ENCODE measurements around the gene TMEM132D.

Gene TMEM132D

DNA sequence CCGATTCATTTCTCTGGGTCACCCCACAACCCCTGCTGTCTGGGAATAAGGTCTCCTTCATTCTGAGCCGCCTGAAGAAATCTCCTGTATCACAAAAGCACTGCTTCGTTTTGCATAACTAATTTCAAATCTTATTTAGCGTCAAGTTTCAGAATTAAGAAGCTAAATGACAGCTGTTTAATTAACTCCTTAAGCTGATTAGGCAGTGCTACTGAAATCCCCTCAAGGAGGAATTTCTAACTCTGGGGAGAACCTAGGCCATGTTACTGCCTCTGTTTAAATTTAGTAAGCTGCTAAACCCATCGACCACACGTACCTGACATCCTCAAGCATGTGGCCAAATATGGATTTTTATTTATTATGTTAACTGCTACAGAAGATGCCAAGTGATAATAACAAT lies 677.0 kb downstream of the TMEM132D start:
- Histone ChIP-seq H4K20me1 (ENCODE audit: insufficient read depth, low read length) (no peaks in the 10 kb centered on the region), H3K27me3 (ENCODE audit: insufficient read depth, low read length) (no peaks in the 10 kb centered on the region), H3K9ac (ENCODE audit: low read length) (no peak overlapping the region), H3K4me1 (ENCODE audit: insufficient read depth, low read length, severe bottlenecking) (no peaks in the 10 kb centered on the region), H3K36me3 (ENCODE audit: insufficient read depth, low read length) (no peaks in the 10 kb centered on the region), H3K4me2 (ENCODE audit: low read length) (no peak overlapping the region), H2AFZ (ENCODE audit: low read length) (no peak overlapping the region), H3F3A (ENCODE audit: insufficient read depth, low read length) (no peaks in the 10 kb centered on the region), H3K27ac (ENCODE audit: low read depth, low read length, poor library complexity, severe bottlenecking) (no peak overlapping the region), H3K79me2 (ENCODE audit: insufficient read depth, low read length) (no peaks in the 10 kb centered on the region), H3K9me3 (ENCODE audit: low read length) (no peaks in the 10 kb centered on the region), H3K4me3 (ENCODE audit: low read depth, low read length, poor library complexity, severe bottlenecking) (no peak overlapping the region), H3K9me2 (ENCODE audit: low read depth, low read length) (no peaks in the 10 kb centered on the region)
- no peak for TF ChIP-seq EZH2 (IDR thresholded peaks at IDR 0.05; ENCODE audit: borderline replicate concordance, low read length)

DNA sequence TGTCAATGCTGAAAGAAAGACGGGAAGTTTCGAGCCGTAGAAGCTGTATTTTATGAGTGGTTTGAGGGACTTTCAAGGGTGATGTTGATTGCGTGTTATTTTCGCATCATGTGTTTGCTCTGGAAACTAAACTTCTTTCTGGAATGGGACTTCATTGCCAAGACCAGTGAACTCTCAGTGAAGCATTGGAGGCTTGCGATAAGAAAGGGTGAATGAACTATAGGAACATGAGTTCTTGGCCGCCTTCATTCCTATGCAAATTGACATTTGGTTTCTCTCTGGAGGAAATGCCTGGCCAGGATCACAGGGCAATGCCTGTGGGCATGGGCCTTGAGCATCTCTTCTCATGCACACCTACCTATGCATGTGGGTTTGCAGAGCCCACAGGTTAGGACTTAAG lies 677.8 kb downstream of the TMEM132D start:
- Histone ChIP-seq H4K20me1 (ENCODE audit: insufficient read depth, low read length) (no peaks in the 10 kb centered on the region), H3K4me2 (ENCODE audit: low read length) (no peak overlapping the region), H3K27me3 (ENCODE audit: insufficient read depth, low read length) (no peaks in the 10 kb centered on the region), H3K79me2 (ENCODE audit: insufficient read depth, low read length) (no peaks in the 10 kb centered on the region), H2AFZ (ENCODE audit: low read length) (no peak overlapping the region), H3K4me3 (ENCODE audit: low read depth, low read length, poor library complexity, severe bottlenecking) (no peak overlapping the region), H3F3A (ENCODE audit: insufficient read depth, low read length) (no peaks in the 10 kb centered on the region), H3K9me2 (ENCODE audit: low read depth, low read length) (no peaks in the 10 kb centered on the region), H3K36me3 (ENCODE audit: insufficient read depth, low read length) (no peaks in the 10 kb centered on the region), H3K4me1 (ENCODE audit: insufficient read depth, low read length, severe bottlenecking) (no peaks in the 10 kb centered on the region), H3K9me3 (ENCODE audit: low read length) (no peaks in the 10 kb centered on the region), H3K9ac (ENCODE audit: low read length) (no peak overlapping the region), H3K27ac (ENCODE audit: low read depth, low read length, poor library complexity, severe bottlenecking) (no peak overlapping the region)
- no peak for TF ChIP-seq EZH2 (IDR thresholded peaks at IDR 0.05; ENCODE audit: borderline replicate concordance, low read length)
- TF ChIP-seq, protein P1, sequence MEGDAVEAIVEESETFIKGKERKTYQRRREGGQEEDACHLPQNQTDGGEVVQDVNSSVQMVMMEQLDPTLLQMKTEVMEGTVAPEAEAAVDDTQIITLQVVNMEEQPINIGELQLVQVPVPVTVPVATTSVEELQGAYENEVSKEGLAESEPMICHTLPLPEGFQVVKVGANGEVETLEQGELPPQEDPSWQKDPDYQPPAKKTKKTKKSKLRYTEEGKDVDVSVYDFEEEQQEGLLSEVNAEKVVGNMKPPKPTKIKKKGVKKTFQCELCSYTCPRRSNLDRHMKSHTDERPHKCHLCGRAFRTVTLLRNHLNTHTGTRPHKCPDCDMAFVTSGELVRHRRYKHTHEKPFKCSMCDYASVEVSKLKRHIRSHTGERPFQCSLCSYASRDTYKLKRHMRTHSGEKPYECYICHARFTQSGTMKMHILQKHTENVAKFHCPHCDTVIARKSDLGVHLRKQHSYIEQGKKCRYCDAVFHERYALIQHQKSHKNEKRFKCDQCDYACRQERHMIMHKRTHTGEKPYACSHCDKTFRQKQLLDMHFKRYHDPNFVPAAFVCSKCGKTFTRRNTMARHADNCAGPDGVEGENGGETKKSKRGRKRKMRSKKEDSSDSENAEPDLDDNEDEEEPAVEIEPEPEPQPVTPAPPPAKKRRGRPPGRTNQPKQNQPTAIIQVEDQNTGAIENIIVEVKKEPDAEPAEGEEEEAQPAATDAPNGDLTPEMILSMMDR (IDR thresholded peaks at IDR 0.05; ENCODE audit: low read length): no peak

DNA sequence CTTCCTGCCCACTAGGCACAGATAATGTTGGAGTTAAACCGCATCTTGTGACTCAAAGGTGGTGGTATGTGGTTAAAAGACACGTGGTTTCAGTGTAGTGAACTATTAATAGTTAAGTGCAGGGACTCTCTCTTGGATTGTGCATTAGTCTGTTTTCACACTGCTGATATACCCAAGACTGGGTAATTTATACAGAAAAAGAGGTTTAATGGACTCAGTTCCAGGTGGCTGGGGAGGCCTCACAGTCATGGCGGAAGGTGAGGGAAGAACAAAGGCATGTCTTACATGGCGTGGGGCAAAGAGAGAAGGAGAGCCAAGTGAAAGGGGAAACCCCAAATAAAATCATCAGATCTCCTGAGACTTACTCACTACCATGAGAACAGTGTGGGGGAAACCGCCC lies 688.3 kb downstream of the TMEM132D start:
- no peaks in the 10 kb centered on the region for H3F3A ChIP-seq (ENCODE audit: insufficient read depth, low read length)
- H3K36me3 ChIP-seq (ENCODE audit: insufficient read depth, low read length): no peaks in the 10 kb centered on the region
- H3K4me2 ChIP-seq (ENCODE audit: low read length): no peak overlapping the region
- H3K4me1 ChIP-seq (ENCODE audit: insufficient read depth, low read length, severe bottlenecking): no peaks in the 10 kb centered on the region
- H2AFZ ChIP-seq (ENCODE audit: low read length): no peak overlapping the region
- TF ChIP-seq EZH2 (IDR thresholded peaks at IDR 0.05; ENCODE audit: borderline replicate concordance, low read length): no peak
- TF ChIP-seq, protein P1 (IDR thresholded peaks at IDR 0.05; ENCODE audit: low read length): no peak
- H3K9me3 ChIP-seq (ENCODE audit: low read length): no peaks in the 10 kb centered on the region
- H3K4me3 ChIP-seq (ENCODE audit: low read depth, low read length, poor library complexity, severe bottlenecking): no peak overlapping the region
- no peaks in the 10 kb centered on the region for H3K27me3 ChIP-seq (ENCODE audit: insufficient read depth, low read length)
- H3K9ac ChIP-seq (ENCODE audit: low read length): no peak overlapping the region
- H3K9me2 ChIP-seq (ENCODE audit: low read depth, low read length): no peaks in the 10 kb centered on the region
- H3K27ac ChIP-seq (ENCODE audit: low read depth, low read length, poor library complexity, severe bottlenecking): no peak overlapping the region
- H3K79me2 ChIP-seq (ENCODE audit: insufficient read depth, low read length): no peaks in the 10 kb centered on the region
- H4K20me1 ChIP-seq (ENCODE audit: insufficient read depth, low read length): no peaks in the 10 kb centered on the region

DNA sequence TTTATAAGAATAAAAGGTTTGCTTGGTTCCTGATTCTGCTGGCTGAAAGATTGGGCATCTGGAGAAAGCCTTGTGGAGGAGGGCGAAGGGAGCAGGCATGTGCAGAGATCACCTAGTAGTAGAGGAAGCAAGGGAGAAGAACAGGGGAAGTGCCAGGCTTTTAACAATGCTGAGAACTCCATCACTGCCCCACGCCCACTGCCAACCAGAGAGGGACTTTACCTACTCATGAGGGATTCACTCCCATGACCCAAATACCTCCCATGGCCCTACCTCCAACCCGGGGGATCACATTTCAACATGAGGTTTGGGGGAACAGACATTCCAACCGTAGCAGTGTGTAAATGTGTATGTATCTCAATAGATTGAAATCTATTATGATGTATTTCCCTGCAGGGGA lies 690.3 kb downstream of the TMEM132D start:
- H3F3A ChIP-seq (ENCODE audit: insufficient read depth, low read length): no peaks in the 10 kb centered on the region

More for the DNA sequence above, 690.3 kb downstream of the TMEM132D start:
- H3K9me3 ChIP-seq (ENCODE audit: low read length): no peaks in the 10 kb centered on the region
- no peak overlapping the region for H2AFZ ChIP-seq (ENCODE audit: low read length)
- H3K4me3 ChIP-seq (ENCODE audit: low read depth, low read length, poor library complexity, severe bottlenecking): no peak overlapping the region
- H3K79me2 ChIP-seq (ENCODE audit: insufficient read depth, low read length): no peaks in the 10 kb centered on the region
- TF ChIP-seq, protein P1 (IDR thresholded peaks at IDR 0.05; ENCODE audit: low read length): no peak
- TF ChIP-seq EZH2 (IDR thresholded peaks at IDR 0.05; ENCODE audit: borderline replicate concordance, low read length): no peak
- H3K36me3 ChIP-seq (ENCODE audit: insufficient read depth, low read length): no peaks in the 10 kb centered on the region
- H3K27me3 ChIP-seq (ENCODE audit: insufficient read depth, low read length): no peaks in the 10 kb centered on the region
- H3K27ac ChIP-seq (ENCODE audit: low read depth, low read length, poor library complexity, severe bottlenecking): no peak overlapping the region
- H4K20me1 ChIP-seq (ENCODE audit: insufficient read depth, low read length): no peaks in the 10 kb centered on the region
- H3K4me2 ChIP-seq (ENCODE audit: low read length): no peak overlapping the region
- H3K4me1 ChIP-seq (ENCODE audit: insufficient read depth, low read length, severe bottlenecking): no peaks in the 10 kb centered on the region
- H3K9me2 ChIP-seq (ENCODE audit: low read depth, low read length): no peaks in the 10 kb centered on the region
- no peak overlapping the region for H3K9ac ChIP-seq (ENCODE audit: low read length)
